KMS-11 (cell line): ENCODE results near the gene OSBPL5.

Source experiments
- H2AFZ ChIP-seq: fragments of 200-600 bp; sonication (generic); 2 replicates; pipeline ENCODE4 v1.6.1; 2016; ENCODE audit warnings: antibody characterized with exemption, mixed run types, low read depth
- H3K27ac ChIP-seq: fragments of 200-600 bp; sonication (generic); 2 replicates; pipeline ENCODE4 v1.6.1; 2016; ENCODE audit warnings: mild to moderate bottlenecking, mixed run types
- H3K27me3 ChIP-seq: fragments of 200-600 bp; sonication (generic); 2 replicates; pipeline ENCODE4 v1.6.1; 2017; ENCODE audit warnings: mild to moderate bottlenecking, low read depth, mixed run types, moderate library complexity; ENCODE audit not compliant: insufficient read depth
- H3K36me3 ChIP-seq: fragments of 200-600 bp; sonication (generic); 2 replicates; pipeline ENCODE4 v1.6.1; 2017; ENCODE audit warnings: mild to moderate bottlenecking, mixed run types; ENCODE audit not compliant: insufficient read depth
- H3K4me1 ChIP-seq: fragments of 200-600 bp; sonication (generic); 2 replicates; pipeline ENCODE4 v1.6.1; 2016; ENCODE audit warnings: mild to moderate bottlenecking, low read depth, mixed run types; ENCODE audit not compliant: poor library complexity, severe bottlenecking
- H3K4me2 ChIP-seq: fragments of 200-600 bp; sonication (generic); 2 replicates; pipeline ENCODE4 v1.7.0; 2016; ENCODE audit warnings: mild to moderate bottlenecking, mixed run types
- H3K4me3 ChIP-seq: fragments of 200-600 bp; sonication (generic); IDR thresholded peaks from 2 replicates; pipeline ENCODE4 v1.6.1; 2017; ENCODE audit warnings: low read depth, low read length, mixed read lengths; ENCODE audit not compliant: insufficient read depth
- H3K79me2 ChIP-seq: fragments of 200-600 bp; sonication (generic); 2 replicates; pipeline ENCODE4 v1.6.1; 2016; ENCODE audit warnings: low read depth, mixed run types; ENCODE audit not compliant: insufficient read depth
- H3K9ac ChIP-seq: fragments of 200-600 bp; sonication (generic); 2 replicates; pipeline ENCODE4 v1.6.1; 2016; ENCODE audit warnings: mild to moderate bottlenecking, mixed run types
- H4K20me1 ChIP-seq: fragments of 200-600 bp; sonication (generic); 2 replicates; pipeline ENCODE4 v1.6.1; 2016; ENCODE audit warnings: mild to moderate bottlenecking, mixed run types; ENCODE audit not compliant: insufficient read depth
- CTCF ChIP-seq: fragments of 200-600 bp; sonication (generic); conservative IDR thresholded peaks from 2 replicates; pipeline ENCODE4 v1.6.1; 2017; ENCODE audit warnings: low read depth, mild to moderate bottlenecking, antibody characterized with exemption, low read length, moderate library complexity, mixed read lengths

OSBPL5 gene

GRCh38 chr11:3201677-3202181, 36.6 kb upstream of the OSBPL5 start:
- H3K79me2 ChIP-seq = no peaks in the 10 kb centered on the region
- H2AFZ ChIP-seq = no peak overlapping the region
- TF ChIP-seq CTCF = no peak
- H3K4me3 ChIP-seq = no peak overlapping the region
- H3K27ac ChIP-seq = no peak overlapping the region
- H3K36me3 ChIP-seq = no peaks in the 10 kb centered on the region
- H4K20me1 ChIP-seq = no peaks in the 10 kb centered on the region
- peaks cover 8% of the 10 kb centered on the region for H3K4me1 ChIP-seq
- no peak overlapping the region for H3K9ac ChIP-seq
- peaks cover 69% of the 10 kb centered on the region for H3K27me3 ChIP-seq
- H3K4me2 ChIP-seq = no peak overlapping the region

GRCh38 chr11:3201112-3201581, 36.0 kb upstream of the OSBPL5 start:
- H3K36me3 ChIP-seq = no peaks in the 10 kb centered on the region
- no peaks in the 10 kb centered on the region for H4K20me1 ChIP-seq
- no peak overlapping the region for H3K27ac ChIP-seq
- no peak overlapping the region for H3K9ac ChIP-seq
- peaks cover 73% of the 10 kb centered on the region for H3K27me3 ChIP-seq
- no peaks in the 10 kb centered on the region for H3K79me2 ChIP-seq
- no peak for TF ChIP-seq CTCF
- H3K4me3 ChIP-seq = no peak overlapping the region
- peaks cover 8% of the 10 kb centered on the region for H3K4me1 ChIP-seq
- no peak overlapping the region for H3K4me2 ChIP-seq
- H2AFZ ChIP-seq = no peak overlapping the region

- TF ChIP-seq CTCF = no peak
- Histone ChIP-seq H3K4me1 (peaks cover 5% of the 10 kb centered on the region), H3K4me3 (no peak overlapping the region), H3K27ac (no peak overlapping the region), H3K27me3 (peaks cover 78% of the 10 kb centered on the region), H3K36me3 (no peaks in the 10 kb centered on the region), H4K20me1 (no peaks in the 10 kb centered on the region), H3K9ac (no peak overlapping the region), H3K4me2 (no peak overlapping the region), H3K79me2 (no peaks in the 10 kb centered on the region), H2AFZ (no peak overlapping the region)
Observed at GRCh38 chr11:3200388-3201111, 35.4 kb upstream of the OSBPL5 start.

GRCh38 chr11:3199537-3200295, 34.6 kb upstream of the OSBPL5 start:
- Histone ChIP-seq H3K79me2 (no peaks in the 10 kb centered on the region), H3K9ac (no peak overlapping the region), H3K4me3 (no peak overlapping the region), H3K36me3 (no peaks in the 10 kb centered on the region), H4K20me1 (no peaks in the 10 kb centered on the region), H3K27me3 (peaks cover 74% of the 10 kb centered on the region), H2AFZ (no peak overlapping the region), H3K4me1 (no peaks in the 10 kb centered on the region), H3K4me2 (no peak overlapping the region), H3K27ac (no peak overlapping the region)
- no peak for TF ChIP-seq CTCF
